Neuronal stem cell (in vitro differentiated cells): ENCODE measurements around the gene MEF2C.

Experiments
- DNase-seq: peaks from one replicate; pipeline ENCODE4 v3.0.0-alpha.2; 2013; ENCODE audit warnings: low spot score
- H2AFZ ChIP-seq: one replicate; pipeline ENCODE4 v1.6.1; 2013; ENCODE audit warnings: mild to moderate bottlenecking, low read length, inconsistent platforms
- H2AK5ac ChIP-seq: 2 replicates; pipeline ENCODE4 v1.6.1; 2013; ENCODE audit warnings: low read depth, mild to moderate bottlenecking, inconsistent platforms, low read length, moderate library complexity, mixed read lengths
- H2BK120ac ChIP-seq: 2 replicates; pipeline ENCODE4 v1.6.1; 2013; ENCODE audit warnings: low read depth, mild to moderate bottlenecking, inconsistent platforms, low read length, moderate library complexity, mixed read lengths
- H2BK12ac ChIP-seq: one replicate; pipeline ENCODE4 v1.6.1; 2013; ENCODE audit warnings: low read length, inconsistent platforms
- H2BK15ac ChIP-seq: 2 replicates; pipeline ENCODE4 v1.6.1; 2013; ENCODE audit warnings: mild to moderate bottlenecking, low read length, inconsistent platforms, mixed read lengths
- H2BK5ac ChIP-seq: one replicate; pipeline ENCODE4 v1.6.1; 2013; ENCODE audit warnings: inconsistent platforms, mild to moderate bottlenecking, low read length, moderate library complexity
- H3K14ac ChIP-seq: one replicate; pipeline ENCODE4 v1.6.1; 2013; ENCODE audit warnings: low read length, inconsistent platforms
- H3K18ac ChIP-seq: 2 replicates; pipeline ENCODE4 v1.6.1; 2013; ENCODE audit warnings: low read length, inconsistent platforms
- H3K23ac ChIP-seq: 2 replicates; pipeline ENCODE4 v1.6.1; 2013; ENCODE audit warnings: low read depth, mild to moderate bottlenecking, mixed read lengths, low read length, inconsistent platforms; ENCODE audit not compliant: poor library complexity
- H3K27ac ChIP-seq: replicated peaks from 3 replicates; pipeline ENCODE4 v1.5.1; 2013; ENCODE audit warnings: low read length, inconsistent platforms
- H3K27me3 ChIP-seq, 3 experiments: 2 replicates each; pipeline ENCODE4 v1.6.1; 2013; ENCODE audit warnings: low read length in 3 of 3, mild to moderate bottlenecking in 2 of 3, inconsistent platforms in 1 of 3, low read depth in 1 of 3, mixed read lengths in 1 of 3, moderate library complexity in 1 of 3; ENCODE audit not compliant: control insufficient read depth in 3 of 3, insufficient read depth in 3 of 3
- H3K36me3 ChIP-seq, 2 donors: replicated peaks in 1 of 2; 2 replicates each; pipeline ENCODE4 v1.6.1; 2013; ENCODE audit warnings: low read length in 2 of 2; ENCODE audit not compliant: control insufficient read depth in 2 of 2, insufficient read depth in 2 of 2
- H3K4ac ChIP-seq: 2 replicates; pipeline ENCODE4 v1.6.1; 2013; ENCODE audit warnings: inconsistent platforms, mild to moderate bottlenecking, low read length, moderate library complexity
- H3K4me1 ChIP-seq, 2 donors: 1 replicate in 1 of 2; 2 replicates in 1 of 2; pipeline ENCODE4 v1.6.1; 2013; ENCODE audit warnings: low read length in 2 of 2, low read depth in 1 of 2; ENCODE audit not compliant: control insufficient read depth in 2 of 2, insufficient read depth in 1 of 2
- H3K4me2 ChIP-seq: one replicate; pipeline ENCODE4 v1.6.1; 2013; ENCODE audit warnings: mild to moderate bottlenecking, low read length, inconsistent platforms; ENCODE audit not compliant: insufficient read depth, poor library complexity, severe bottlenecking
- H3K4me3 ChIP-seq, 2 donors: 2 replicates each; pipeline ENCODE4 v1.5.1; 2013; ENCODE audit warnings: low read length in 2 of 2, mild to moderate bottlenecking in 2 of 2, inconsistent platforms in 1 of 2, moderate library complexity in 1 of 2
- H3K79me1 ChIP-seq: one replicate; pipeline ENCODE4 v1.6.1; 2013; ENCODE audit warnings: low read depth, mild to moderate bottlenecking, inconsistent platforms, low read length, moderate library complexity
- H3K9ac ChIP-seq: one replicate; pipeline ENCODE4 v1.6.1; 2013; ENCODE audit warnings: mild to moderate bottlenecking, low read depth, low read length, inconsistent platforms; ENCODE audit not compliant: poor library complexity
- H3K9me3 ChIP-seq, 2 donors: replicated peaks in 1 of 2; 2 replicates each; pipeline versions ENCODE3 to v1.6.1; 2013; ENCODE audit warnings: low read length in 2 of 2, mild to moderate bottlenecking in 2 of 2, inconsistent platforms in 1 of 2, low read depth in 1 of 2, mixed read lengths in 1 of 2, moderate library complexity in 1 of 2; ENCODE audit not compliant: control insufficient read depth in 2 of 2, insufficient read depth in 1 of 2
- H4K8ac ChIP-seq: one replicate; pipeline ENCODE4 v1.6.1; 2013; ENCODE audit warnings: low read depth, mild to moderate bottlenecking, inconsistent platforms, low read length, moderate library complexity
- H4K91ac ChIP-seq: one replicate; pipeline ENCODE4 v1.6.1; 2013; ENCODE audit warnings: low read length, low read depth, mild to moderate bottlenecking, inconsistent platforms; ENCODE audit not compliant: poor library complexity
- WGBS, 2 donors: extraction: QIAGEN DNeasy Blood & Tissue Kit; methylation state at CpG; one replicate each; pipeline ENCODE4 v1.1.7; 2013; ENCODE audit warnings: missing lambda C conversion rate in 2 of 2, mixed read lengths in 1 of 2; ENCODE audit not compliant: insufficient read length in 2 of 2, insufficient replicate concordance in 1 of 2; ENCODE audit errors: extremely low coverage in 2 of 2; 5-methylcytosine and 5-hydroxymethylcytosine counted together

Gene MEF2C

DNA sequence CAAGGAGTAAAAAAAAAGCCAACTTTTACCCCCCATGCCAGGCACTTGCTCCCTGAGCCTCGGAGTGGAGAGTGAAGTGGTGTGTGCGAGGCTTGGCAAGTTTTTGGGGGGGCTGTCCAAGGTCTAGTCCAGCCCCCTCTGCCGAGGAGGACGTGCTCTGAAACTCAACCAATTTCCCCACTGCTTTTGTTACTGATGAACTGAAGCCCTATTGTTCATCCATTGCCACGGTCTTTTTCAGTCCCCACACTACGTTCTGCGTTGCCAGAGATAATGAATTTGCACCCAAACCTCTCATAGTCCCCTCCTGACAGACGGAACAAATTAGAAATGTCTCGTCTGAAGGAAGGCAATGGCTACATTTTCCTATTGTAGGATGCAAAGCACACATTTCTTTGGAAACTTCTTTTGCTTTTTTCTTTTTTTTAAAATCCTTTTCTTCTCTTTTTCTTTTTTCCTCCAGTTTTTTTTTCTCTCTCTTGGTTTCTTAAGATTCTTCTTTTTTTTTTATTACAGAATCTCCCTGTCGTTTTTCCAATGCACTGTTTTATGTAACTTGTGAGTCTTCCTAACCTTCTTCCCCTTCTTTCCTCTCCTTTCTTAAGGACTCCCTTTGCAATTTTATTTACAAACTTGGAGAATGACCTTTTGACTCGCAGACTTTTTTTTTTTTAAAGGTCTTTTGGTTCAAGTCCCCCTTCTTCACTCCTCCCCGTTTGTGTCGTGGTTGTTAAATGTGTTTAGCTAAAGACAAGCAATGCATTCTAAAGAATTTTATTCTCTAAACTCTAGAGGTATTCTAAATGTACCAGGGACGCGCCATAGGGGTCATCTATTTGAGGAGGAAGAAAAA, 209.5 kb downstream of the MEF2C start:
- no peak overlapping the region for H4K8ac ChIP-seq
- H3K4me3 ChIP-seq: peak overlapping the region in 1 of 2 donors; percentile 74

DNA sequence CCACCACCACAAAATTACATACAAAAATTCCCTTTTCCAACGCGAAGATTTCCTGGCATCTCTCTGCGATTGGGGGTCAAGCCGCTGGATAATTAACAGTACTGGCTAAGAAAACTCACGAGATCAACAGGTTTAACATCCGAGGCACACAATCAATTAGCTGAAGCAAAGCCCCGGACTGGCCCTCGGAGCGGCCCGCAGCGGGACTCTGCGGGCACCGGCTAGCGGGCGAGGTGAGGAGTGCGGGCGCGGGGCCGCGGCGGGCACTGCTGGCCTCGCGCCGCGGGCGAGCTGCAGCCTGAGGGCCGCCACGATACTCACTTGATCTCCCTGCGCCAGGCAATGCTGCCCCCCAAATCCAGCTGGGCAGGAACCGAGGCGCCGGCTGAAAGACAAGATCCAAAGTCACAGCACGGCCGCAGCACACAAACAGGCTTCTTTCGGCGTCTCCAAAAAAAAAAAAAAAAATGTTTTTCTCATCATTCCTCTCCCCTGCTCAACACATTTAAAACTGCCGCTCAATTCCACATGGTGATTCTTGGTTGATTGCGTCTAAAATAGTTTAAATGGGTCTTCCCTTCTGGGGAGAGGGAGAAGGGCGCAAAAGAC, 210.2 kb downstream of the MEF2C start:
- H3K18ac ChIP-seq: no peak overlapping the region
- H3K23ac ChIP-seq: no peak overlapping the region
- no CpG with 5 or more reads among the region's 39 CpGs for WGBS, 2 donors
- H3K27me3 ChIP-seq: peaks cover 13 to 77% (median 37%) of the 10 kb centered on the region in 3 experiments
- no peak overlapping the region for H3K9ac ChIP-seq
- no peak overlapping the region for H2BK5ac ChIP-seq
- H3K9me3 ChIP-seq: no peaks in the 10 kb centered on the region
- H3K27ac ChIP-seq: no peak overlapping the region
- H3K36me3 ChIP-seq: peaks cover 0 to 7% of the 10 kb centered on the region in 2 donors
- H3K14ac ChIP-seq: no peak overlapping the region
- no peak overlapping the region for H4K91ac ChIP-seq
- no peak overlapping the region for H2BK15ac ChIP-seq
- peak overlapping the region in 1 of 2 donors; percentile 74 for H3K4me3 ChIP-seq
- no peak overlapping the region for H3K4ac ChIP-seq
- no peak overlapping the region for H2BK120ac ChIP-seq
- H3K4me2 ChIP-seq: no peak overlapping the region
- no peaks in the 10 kb centered on the region for H3K79me1 ChIP-seq
- H4K8ac ChIP-seq: no peak overlapping the region
- no peak overlapping the region for H2BK12ac ChIP-seq
- H3K4me1 ChIP-seq: peaks cover 2 to 18% of the 10 kb centered on the region in 2 donors
- DNase-seq: no peak
- no peak overlapping the region for H2AK5ac ChIP-seq
- H2AFZ ChIP-seq: peak overlapping the region; percentile 84

More for the DNA sequence above, 209.5 kb downstream of the MEF2C start:
- Histone ChIP-seq H3K23ac (no peak overlapping the region), H2BK120ac (no peak overlapping the region), H3K27me3 (peaks cover 19 to 77% (median 38%) of the 10 kb centered on the region in 3 experiments), H2BK12ac (no peak overlapping the region), H3K4ac (no peak overlapping the region), H3K9ac (no peak overlapping the region), H3K4me1 (peaks cover 4 to 15% of the 10 kb centered on the region in 2 donors), H2AK5ac (no peak overlapping the region), H3K27ac (no peak overlapping the region), H2BK15ac (no peak overlapping the region), H3K18ac (no peak overlapping the region), H3K36me3 (peaks cover 0 to 7% of the 10 kb centered on the region in 2 donors), H3K79me1 (no peaks in the 10 kb centered on the region), H3K9me3 (no peaks in the 10 kb centered on the region), H3K4me2 (peak overlapping the region; percentile 82), H2BK5ac (no peak overlapping the region), H2AFZ (peak overlapping the region; percentile 98), H4K91ac (no peak overlapping the region), H3K14ac (no peak overlapping the region)
- DNase-seq: no peak
- no CpG with 5 or more reads among the region's 15 CpGs for WGBS, 2 donors

DNA sequence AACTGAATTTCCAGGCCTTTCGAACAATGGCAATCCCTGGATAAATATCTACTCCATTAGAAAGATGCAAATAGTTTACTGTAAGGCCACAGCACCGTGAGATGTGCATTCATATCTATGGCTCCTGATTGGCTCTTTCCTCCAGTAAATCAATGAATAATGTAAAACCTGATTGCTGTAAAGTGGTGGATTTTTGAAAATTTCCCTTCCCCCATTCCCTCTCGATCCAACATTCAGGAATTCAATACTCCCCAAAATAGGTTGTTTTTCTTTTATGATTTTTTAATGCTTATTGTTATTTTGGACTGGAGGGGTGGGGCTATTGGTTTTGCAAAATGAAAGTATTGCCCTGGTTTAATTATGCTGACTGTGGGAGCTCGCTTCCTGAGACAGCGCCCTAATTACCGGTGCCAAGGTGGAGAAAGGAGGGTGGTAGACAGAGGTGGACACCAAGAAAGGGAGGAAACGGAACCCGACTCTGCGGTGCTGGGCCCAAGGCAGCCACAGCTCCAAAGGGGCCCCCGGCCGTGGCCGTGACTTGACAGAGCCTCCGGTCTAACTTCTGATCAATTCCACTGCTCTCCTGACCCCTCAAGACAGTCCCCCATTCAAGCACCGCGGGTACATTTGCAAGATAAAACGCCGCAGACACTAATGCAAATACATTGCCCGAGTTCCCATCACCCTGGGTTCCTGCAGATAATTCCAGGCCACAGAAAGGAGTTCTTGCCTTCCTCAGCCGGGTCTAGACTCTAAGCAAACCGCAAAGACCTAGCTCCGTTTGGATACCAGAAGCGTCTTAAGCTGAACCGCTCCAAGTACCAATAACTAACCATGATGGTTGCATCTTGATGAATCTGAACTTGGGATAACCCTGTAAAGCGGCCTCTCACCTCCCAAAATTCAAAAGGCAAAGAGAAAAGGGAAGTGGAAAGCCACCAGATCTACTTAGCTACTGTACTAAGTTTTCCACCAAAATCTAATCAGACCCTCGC, 211.2 kb downstream of the MEF2C start:
- Histone ChIP-seq H2BK120ac (no peak overlapping the region), H3K4me1 (peaks cover 5 to 18% of the 10 kb centered on the region in 2 donors), H3K27me3 (peaks cover 3 to 78% (median 34%) of the 10 kb centered on the region in 3 experiments), H3K4me3 (peak overlapping the region in 1 of 2 donors; percentile 74), H2AK5ac (no peak overlapping the region), H3K9ac (no peak overlapping the region), H2BK12ac (no peak overlapping the region), H3K79me1 (no peaks in the 10 kb centered on the region), H4K91ac (no peak overlapping the region), H3K27ac (no peak overlapping the region), H3K23ac (no peak overlapping the region), H3K9me3 (no peaks in the 10 kb centered on the region), H3K18ac (no peak overlapping the region), H2AFZ (peak overlapping the region; percentile 84), H3K4me2 (no peak overlapping the region), H3K4ac (no peak overlapping the region), H3K36me3 (peaks cover 0 to 7% of the 10 kb centered on the region in 2 donors), H2BK5ac (no peak overlapping the region), H4K8ac (no peak overlapping the region), H3K14ac (no peak overlapping the region), H2BK15ac (no peak overlapping the region)
- WGBS, 2 donors: no CpG with 5 or more reads among the region's 25 CpGs
- DNase-seq: no peak
